GM12875 (cell line): ENCODE data around the gene ACAP1.
A peak's percentile ranks its signal among the peaks of the same experiment; 100 is the strongest.

ENCODE experiments used
- H3K4me3 ChIP-seq: one replicate; pipeline ENCODE4 v1.5.1; 2011; ENCODE audit warnings: low read depth, low read length, control low read depth
- CTCF ChIP-seq: IDR thresholded peaks from 2 replicates; pipeline ENCODE4 v1.5.1; 2011; ENCODE audit warnings: low read depth, mild to moderate bottlenecking, control low read depth, inconsistent platforms, low read length, moderate library complexity, borderline replicate concordance; ENCODE audit not compliant: insufficient read depth

The ACAP1 gene

GRCh38 chr17:7348478-7349242 lies 12.3 kb downstream of the ACAP1 start:
- no peak overlapping the region for H3K4me3 ChIP-seq
- no peak for TF ChIP-seq CTCF

- peak within 1 kb of the TSS; percentile 57 for H3K4me3 ChIP-seq
- TF ChIP-seq CTCF, result no peak
Observed at GRCh38 chr17:7351665-7352502, 15.6 kb downstream of the ACAP1 start, which contains the start of gene KCTD11. Gene KCTD11 (plus strand): TSS chr17:7352162.

DNA sequence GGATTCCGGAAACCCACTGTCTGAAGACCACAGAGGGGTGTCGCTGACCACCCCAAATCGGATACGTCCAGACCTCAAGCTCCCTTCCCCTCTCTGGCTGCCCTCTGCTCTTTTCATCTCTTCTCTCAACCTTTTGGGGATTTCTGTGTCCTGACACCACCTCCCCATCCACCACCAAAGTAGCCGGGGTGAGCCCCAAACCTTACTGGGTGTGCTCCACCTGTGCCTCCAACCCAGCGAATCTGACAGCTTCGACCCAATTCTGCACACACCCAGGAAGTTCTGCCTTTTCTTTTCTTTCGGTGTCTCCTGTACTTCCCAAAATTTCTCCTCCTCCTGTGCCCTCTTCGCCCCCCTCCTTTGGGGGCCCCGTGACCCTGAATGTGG lies 16.2 kb downstream of the ACAP1 start:
- TF ChIP-seq CTCF, result peak; percentile 70
- H3K4me3 ChIP-seq, result peak overlapping the region; percentile 57

GRCh38 chr17:7352910-7353635 lies 16.7 kb downstream of the ACAP1 start:
- TF ChIP-seq CTCF, result no peak
- peak overlapping the region; percentile 57 for H3K4me3 ChIP-seq

DNA sequence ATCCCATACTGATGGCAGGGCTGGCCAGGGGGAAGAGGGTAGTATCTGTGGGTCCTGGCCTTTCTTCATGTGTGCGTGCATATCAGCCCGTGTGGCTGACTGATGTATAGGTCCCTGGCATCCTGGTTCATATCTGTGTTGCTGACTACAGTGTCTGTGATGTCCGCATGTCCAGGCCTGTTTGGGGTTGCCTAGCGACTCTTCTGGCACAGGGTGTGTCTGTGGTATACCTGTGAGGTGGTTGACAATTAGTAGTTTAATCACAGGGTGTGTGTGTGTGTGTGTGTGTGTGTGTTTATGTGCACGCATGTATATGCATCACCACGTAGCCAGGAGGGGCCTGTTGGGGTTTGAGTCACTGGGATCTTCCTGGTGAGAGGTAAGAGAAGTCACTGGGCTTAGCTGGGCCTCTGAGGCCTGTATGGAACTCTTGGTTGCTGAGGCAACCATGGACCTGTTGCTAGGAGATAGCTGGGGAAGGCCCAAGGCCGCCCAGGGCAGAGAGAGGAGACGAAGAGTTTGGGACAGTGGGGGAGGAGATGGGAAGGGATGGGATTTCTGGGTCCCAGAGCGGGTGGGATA lies 18.0 kb downstream of the ACAP1 start:
- no peak for TF ChIP-seq CTCF
- no peak overlapping the region for H3K4me3 ChIP-seq

DNA sequence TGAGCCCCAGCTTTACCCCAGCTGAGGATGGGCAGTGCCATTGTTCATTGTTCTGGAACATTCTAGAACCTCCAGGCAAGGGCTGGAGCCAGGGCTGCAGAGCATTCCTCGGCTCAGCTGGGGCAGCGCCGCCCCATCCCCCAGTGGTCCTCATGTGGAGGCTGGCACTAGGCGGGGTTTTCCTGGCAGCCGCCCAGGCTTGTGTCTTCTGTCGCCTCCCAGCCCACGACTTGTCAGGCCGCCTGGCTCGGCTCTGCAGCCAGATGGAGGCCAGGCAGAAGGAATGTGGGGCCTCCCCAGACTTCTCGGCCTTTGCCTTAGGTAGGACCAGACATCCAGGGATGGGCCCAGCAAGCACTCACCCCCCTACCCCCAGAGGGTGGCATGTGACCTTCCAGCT lies 18.7 kb downstream of the ACAP1 start, which contains the start of gene TMEM95:
TMEM95 (plus strand) TSS at position 104 of the 400 bp plus-strand sequence; CDS start at position 153, 49 bp downstream.
- no peak for TF ChIP-seq CTCF
- H3K4me3 ChIP-seq, result no peak within 1 kb of the TSS
